Measurements from ENCODE around the gene AK3. TPM values are rescaled to one million over a fixed set of nuclear protein-coding genes. Genes with fewer than 3 reads are reported as not detected.
A peak's percentile ranks its signal among the peaks of the same experiment; 100 is the strongest.

AK3 gene
- total RNA-seq, 4 donors from 2014 or later = 67.7 to 119 (median 91.3) TPM

DNA sequence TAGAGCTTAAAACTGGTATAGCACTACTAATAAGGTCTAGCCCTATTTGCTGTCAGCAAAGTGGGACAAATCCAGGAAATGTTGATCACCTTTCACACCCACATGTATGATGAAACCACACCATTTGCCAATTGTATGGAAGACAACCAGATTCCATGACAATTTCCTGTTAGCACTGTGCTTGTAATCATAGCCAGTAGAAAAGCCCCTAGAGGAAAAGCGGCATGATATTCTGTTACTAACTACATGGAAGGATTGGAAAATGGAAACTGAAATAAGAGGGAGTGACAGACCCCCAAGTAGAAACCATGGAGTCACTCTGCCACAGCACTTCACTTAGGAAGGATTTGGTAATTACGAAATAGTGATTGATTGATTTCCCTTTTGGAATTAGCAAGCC lies 75.6 kb downstream of the AK3 start:
- Histone ChIP-seq H3K27ac (peak overlapping the region; percentile 21 to 89 (median 47)), H3K4me1 (peaks cover 0 to 24% (median 8%) of the 10 kb centered on the region in 4 donors), H3K36me3 (no peaks in the 10 kb centered on the region), H3K4me3 (peak overlapping the region in 2 of 4 donors; percentile 56 to 77), H3K27me3 (no peaks in the 10 kb centered on the region), H3K9me3 (no peaks in the 10 kb centered on the region)
- TF ChIP-seq, protein P1, sequence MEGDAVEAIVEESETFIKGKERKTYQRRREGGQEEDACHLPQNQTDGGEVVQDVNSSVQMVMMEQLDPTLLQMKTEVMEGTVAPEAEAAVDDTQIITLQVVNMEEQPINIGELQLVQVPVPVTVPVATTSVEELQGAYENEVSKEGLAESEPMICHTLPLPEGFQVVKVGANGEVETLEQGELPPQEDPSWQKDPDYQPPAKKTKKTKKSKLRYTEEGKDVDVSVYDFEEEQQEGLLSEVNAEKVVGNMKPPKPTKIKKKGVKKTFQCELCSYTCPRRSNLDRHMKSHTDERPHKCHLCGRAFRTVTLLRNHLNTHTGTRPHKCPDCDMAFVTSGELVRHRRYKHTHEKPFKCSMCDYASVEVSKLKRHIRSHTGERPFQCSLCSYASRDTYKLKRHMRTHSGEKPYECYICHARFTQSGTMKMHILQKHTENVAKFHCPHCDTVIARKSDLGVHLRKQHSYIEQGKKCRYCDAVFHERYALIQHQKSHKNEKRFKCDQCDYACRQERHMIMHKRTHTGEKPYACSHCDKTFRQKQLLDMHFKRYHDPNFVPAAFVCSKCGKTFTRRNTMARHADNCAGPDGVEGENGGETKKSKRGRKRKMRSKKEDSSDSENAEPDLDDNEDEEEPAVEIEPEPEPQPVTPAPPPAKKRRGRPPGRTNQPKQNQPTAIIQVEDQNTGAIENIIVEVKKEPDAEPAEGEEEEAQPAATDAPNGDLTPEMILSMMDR (IDR thresholded peaks at IDR 0.05) = no peak
- no peak for TF ChIP-seq POLR2A (IDR thresholded peaks at IDR 0.05)
- no peak for DNase-seq

DNA sequence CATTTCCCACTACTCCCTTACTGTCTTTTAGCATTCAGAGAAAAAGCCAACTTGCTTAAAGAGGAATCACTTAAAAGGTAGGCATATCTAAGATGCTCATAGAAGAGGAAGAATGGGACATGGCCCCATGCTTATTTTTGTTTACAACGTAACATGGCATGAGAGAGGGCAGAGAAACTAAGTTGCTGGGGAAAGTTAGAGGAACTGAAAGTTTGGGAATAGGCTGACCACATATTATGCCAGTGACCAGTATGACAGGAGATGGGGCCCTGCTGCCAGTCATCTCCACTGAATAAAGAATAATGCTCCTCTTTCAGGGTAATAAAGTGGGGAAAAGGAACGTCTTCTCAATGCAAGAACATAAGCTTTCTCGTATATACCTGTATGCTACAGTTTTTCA lies 77.0 kb downstream of the AK3 start:
- H3K27ac ChIP-seq = peak overlapping the region; percentile 19 to 89 (median 69)

DNA sequence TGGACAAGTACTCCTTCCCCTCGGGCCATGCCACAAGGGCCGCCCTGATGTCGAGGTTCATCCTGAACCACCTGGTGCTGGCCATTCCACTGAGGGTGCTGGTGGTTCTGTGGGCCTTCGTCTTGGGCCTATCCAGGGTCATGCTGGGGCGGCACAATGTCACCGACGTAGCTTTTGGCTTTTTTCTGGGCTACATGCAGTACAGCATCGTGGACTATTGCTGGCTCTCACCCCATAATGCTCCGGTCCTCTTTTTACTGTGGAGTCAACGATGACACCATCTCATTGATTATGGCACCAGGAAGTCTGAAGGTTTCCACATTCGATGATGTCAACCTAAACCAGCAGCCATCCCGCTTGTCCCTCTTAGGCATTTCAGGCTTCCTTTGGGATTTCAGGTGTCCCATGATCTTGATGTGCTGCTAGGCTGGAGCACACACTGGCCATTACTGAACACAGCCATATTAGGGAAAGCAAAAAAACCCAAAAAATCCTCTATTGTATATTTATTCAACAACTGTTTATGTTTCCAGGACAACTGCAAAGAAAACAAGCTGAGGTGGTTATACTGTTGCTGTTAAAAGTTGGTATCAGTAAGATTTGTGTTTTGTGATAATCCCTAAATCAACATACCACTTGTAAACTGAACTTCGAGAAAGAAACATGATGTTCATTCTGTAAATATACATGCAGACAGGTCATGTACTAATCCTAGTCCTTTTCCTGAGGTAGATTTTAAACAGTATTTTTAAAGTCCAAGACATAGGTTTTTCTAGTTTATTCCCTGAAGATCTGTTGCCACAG lies 77.8 kb downstream of the AK3 start:
- DNase-seq = peak in 1 of 3 donors; percentile 52
- peak overlapping the region; percentile 72 to 87 (median 78) for H3K4me3 ChIP-seq

More for the DNA sequence above, 77.0 kb downstream of the AK3 start:
- DNase-seq = no peak
- H3K4me3 ChIP-seq = peak overlapping the region in 2 of 4 donors; percentile 56 to 77
- no peak for TF ChIP-seq POLR2A (IDR thresholded peaks at IDR 0.05)
- TF ChIP-seq, protein P1 (IDR thresholded peaks at IDR 0.05) = no peak
- H3K27me3 ChIP-seq = no peaks in the 10 kb centered on the region
- H3K4me1 ChIP-seq = peaks cover 0 to 24% (median 8%) of the 10 kb centered on the region in 4 donors
- no peaks in the 10 kb centered on the region for H3K9me3 ChIP-seq
- H3K36me3 ChIP-seq = no peaks in the 10 kb centered on the region

DNA sequence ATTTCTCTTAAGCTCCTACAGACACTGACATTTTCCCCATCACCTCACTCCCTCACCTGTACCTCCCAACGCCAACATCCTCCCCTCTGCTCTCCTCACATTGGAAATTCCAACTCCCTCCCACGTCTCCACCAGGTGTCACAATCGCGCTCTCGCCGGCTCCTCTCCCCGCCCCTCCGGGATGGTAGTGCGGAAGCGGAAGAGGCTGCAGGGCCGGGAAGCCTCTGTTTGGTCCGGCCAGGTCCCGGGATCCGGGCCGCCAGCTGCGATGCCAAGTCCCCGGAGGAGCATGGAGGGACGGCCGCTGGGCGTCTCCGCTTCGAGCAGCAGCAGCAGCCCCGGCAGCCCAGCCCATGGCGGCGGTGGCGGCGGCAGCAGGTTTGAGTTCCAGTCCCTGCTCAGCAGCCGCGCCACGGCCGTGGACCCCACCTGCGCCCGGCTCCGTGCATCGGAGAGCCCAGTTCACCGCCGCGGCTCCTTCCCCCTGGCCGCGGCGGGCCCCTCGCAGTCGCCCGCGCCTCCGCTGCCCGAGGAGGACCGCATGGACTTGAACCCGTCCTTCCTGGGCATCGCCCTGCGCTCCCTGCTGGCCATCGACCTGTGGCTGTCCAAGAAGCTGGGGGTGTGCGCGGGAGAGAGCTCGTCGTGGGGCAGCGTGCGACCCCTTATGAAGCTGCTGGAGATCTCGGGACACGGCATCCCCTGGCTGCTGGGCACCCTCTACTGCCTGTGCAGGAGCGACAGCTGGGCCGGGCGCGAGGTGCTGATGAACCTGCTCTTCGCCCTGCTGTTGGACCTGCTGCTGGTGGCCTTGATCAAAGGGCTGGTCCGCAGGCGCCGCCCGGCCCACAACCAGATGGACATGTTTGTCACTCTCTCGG lies 78.7 kb downstream of the AK3 start, which contains the start of gene PLPP6:
PLPP6 (plus strand) TSS at position 187 of the 881 bp plus-strand sequence; CDS start at position 269, 82 bp downstream.
- no peaks in the 10 kb centered on the region for H3K36me3 ChIP-seq
- H3K27ac ChIP-seq = peak within 1 kb of the TSS; percentile 85 to 89 (median 88)
- TF ChIP-seq, protein P1 (IDR thresholded peaks at IDR 0.05) = peak; percentile 15 to 79 (median 60)
- TF ChIP-seq POLR2A (IDR thresholded peaks at IDR 0.05) = peak; percentile 74 to 76
- H3K4me1 ChIP-seq = peaks cover 0 to 24% (median 8%) of the 10 kb centered on the region in 4 donors
- H3K27me3 ChIP-seq = no peaks in the 10 kb centered on the region
- peak; percentile 88 to 95 (median 90) for DNase-seq
- H3K4me3 ChIP-seq = peak within 1 kb of the TSS; percentile 72 to 87 (median 78)
- H3K9me3 ChIP-seq = no peaks in the 10 kb centered on the region

More for the DNA sequence above, 77.8 kb downstream of the AK3 start:
- Histone ChIP-seq H3K27me3 (no peaks in the 10 kb centered on the region), H3K27ac (peak overlapping the region; percentile 85 to 89 (median 88)), H3K36me3 (no peaks in the 10 kb centered on the region), H3K9me3 (no peaks in the 10 kb centered on the region), H3K4me1 (peaks cover 0 to 24% (median 8%) of the 10 kb centered on the region in 4 donors)
- no peak for TF ChIP-seq POLR2A (IDR thresholded peaks at IDR 0.05)
- TF ChIP-seq, protein P1 (IDR thresholded peaks at IDR 0.05) = no peak

DNA sequence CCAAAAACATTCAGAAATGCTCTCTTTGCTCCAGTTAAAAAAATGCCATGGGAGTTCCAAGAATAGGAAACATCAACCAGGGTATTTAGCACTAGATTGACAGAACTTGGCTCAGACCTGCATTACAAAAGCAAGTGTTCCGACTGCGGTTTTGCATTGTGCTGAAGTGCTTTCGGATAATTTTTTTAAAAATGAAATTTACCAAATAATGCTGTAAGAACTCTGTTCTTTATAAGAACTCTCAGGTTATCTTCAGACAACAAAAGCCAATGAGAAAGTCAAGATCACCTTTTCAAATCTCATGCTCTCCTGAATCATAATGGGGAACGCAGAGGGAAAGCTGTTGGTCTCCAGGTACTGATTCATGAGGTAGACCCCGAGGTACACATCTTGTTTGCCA lies 79.4 kb downstream of the AK3 start:
- H3K9me3 ChIP-seq = no peaks in the 10 kb centered on the region
- TF ChIP-seq, protein P1 (IDR thresholded peaks at IDR 0.05) = no peak
- no peaks in the 10 kb centered on the region for H3K36me3 ChIP-seq
- peaks cover 0 to 24% (median 8%) of the 10 kb centered on the region in 4 donors for H3K4me1 ChIP-seq
- DNase-seq = no peak
- H3K4me3 ChIP-seq = peak overlapping the region; percentile 72 to 87 (median 78)
- peak overlapping the region; percentile 85 to 89 (median 88) for H3K27ac ChIP-seq
- H3K27me3 ChIP-seq = no peaks in the 10 kb centered on the region

Data from Peyer's patch (tissue), 4 donors.